Measurements from ENCODE around the gene ZFPM1.
"Not testable (repeated sequence)": the region's sequence is repeated elsewhere in the genome, so short reads cannot be mapped to it uniquely, and the experiment has no call there.

Gene ZFPM1

GRCh38 chr16:88514070-88514469 lies 61.0 kb downstream of the ZFPM1 start:
- Histone ChIP-seq H3K9ac (ENCODE audit: insufficient read length, low read depth) (no peak overlapping the region), H3K36me3 (ENCODE audit: insufficient read depth, insufficient read length, low read length) (peaks cover 8% of the 10 kb centered on the region), H3K4me1 (ENCODE audit: insufficient read depth, insufficient read length) (peaks cover 7% of the 10 kb centered on the region), H3K4me3 (ENCODE audit: insufficient read length, low read depth) (no peak overlapping the region), H3K9me3 (ENCODE audit: insufficient read depth, low read length) (no peaks in the 10 kb centered on the region), H3K27me3 (ENCODE audit: insufficient read depth, insufficient read length) (no peaks in the 10 kb centered on the region)
- TF ChIP-seq ZNF274 (IDR thresholded peaks at IDR 0.05; ENCODE audit: low read depth, low read length) = no peak
- TF ChIP-seq YY1 (IDR thresholded peaks at IDR 0.05; ENCODE audit: insufficient read depth, insufficient read length) = no peak
- no peak for TF ChIP-seq SUZ12 (IDR thresholded peaks at IDR 0.05; ENCODE audit: extremely low read depth, insufficient read depth, insufficient read length)
- DNase-seq (ENCODE audit: low read depth, low spot score) = no peak

- no peak for TF ChIP-seq ZNF274 (IDR thresholded peaks at IDR 0.05; ENCODE audit: low read depth, low read length)
- TF ChIP-seq YY1 (IDR thresholded peaks at IDR 0.05; ENCODE audit: insufficient read depth, insufficient read length) = no peak
- no peak for TF ChIP-seq SUZ12 (IDR thresholded peaks at IDR 0.05; ENCODE audit: extremely low read depth, insufficient read depth, insufficient read length)
- H3K4me1 ChIP-seq (ENCODE audit: insufficient read depth, insufficient read length) = peaks cover 7% of the 10 kb centered on the region
- H3K27me3 ChIP-seq (ENCODE audit: insufficient read depth, insufficient read length) = no peaks in the 10 kb centered on the region
- H3K4me3 ChIP-seq (ENCODE audit: insufficient read length, low read depth) = no peak overlapping the region
- H3K36me3 ChIP-seq (ENCODE audit: insufficient read depth, insufficient read length, low read length) = peaks cover 8% of the 10 kb centered on the region
- no peak for DNase-seq (ENCODE audit: low read depth, low spot score)
- H3K9me3 ChIP-seq (ENCODE audit: insufficient read depth, low read length) = no peaks in the 10 kb centered on the region
- no peak overlapping the region for H3K9ac ChIP-seq (ENCODE audit: insufficient read length, low read depth)
Measured at GRCh38 chr16:88514526-88515232, 61.6 kb downstream of the ZFPM1 start.

- H3K9ac ChIP-seq (ENCODE audit: insufficient read length, low read depth) = no peak overlapping the region
- H3K36me3 ChIP-seq (ENCODE audit: insufficient read depth, insufficient read length, low read length) = peaks cover 8% of the 10 kb centered on the region
- H3K9me3 ChIP-seq (ENCODE audit: insufficient read depth, low read length) = no peaks in the 10 kb centered on the region
- peaks cover 4% of the 10 kb centered on the region for H3K4me1 ChIP-seq (ENCODE audit: insufficient read depth, insufficient read length)
- no peak overlapping the region for H3K4me3 ChIP-seq (ENCODE audit: insufficient read length, low read depth)
- TF ChIP-seq ZNF274 (IDR thresholded peaks at IDR 0.05; ENCODE audit: low read depth, low read length) (no peak), YY1 (IDR thresholded peaks at IDR 0.05; ENCODE audit: insufficient read depth, insufficient read length) (no peak), SUZ12 (IDR thresholded peaks at IDR 0.05; ENCODE audit: extremely low read depth, insufficient read depth, insufficient read length) (no peak)
- no peaks in the 10 kb centered on the region for H3K27me3 ChIP-seq (ENCODE audit: insufficient read depth, insufficient read length)
- DNase-seq (ENCODE audit: low read depth, low spot score) = no peak
Measured at GRCh38 chr16:88515371-88515770, 62.3 kb downstream of the ZFPM1 start.

GRCh38 chr16:88515925-88516594 lies 63.0 kb downstream of the ZFPM1 start:
- Histone ChIP-seq H3K27me3 (ENCODE audit: insufficient read depth, insufficient read length) (no peaks in the 10 kb centered on the region), H3K9me3 (ENCODE audit: insufficient read depth, low read length) (no peaks in the 10 kb centered on the region), H3K36me3 (ENCODE audit: insufficient read depth, insufficient read length, low read length) (peaks cover 8% of the 10 kb centered on the region), H3K4me1 (ENCODE audit: insufficient read depth, insufficient read length) (peaks cover 5% of the 10 kb centered on the region), H3K9ac (ENCODE audit: insufficient read length, low read depth) (no peak overlapping the region), H3K4me3 (ENCODE audit: insufficient read length, low read depth) (no peak overlapping the region)
- no peak for DNase-seq (ENCODE audit: low read depth, low spot score)
- TF ChIP-seq YY1 (IDR thresholded peaks at IDR 0.05; ENCODE audit: insufficient read depth, insufficient read length) (no peak), SUZ12 (IDR thresholded peaks at IDR 0.05; ENCODE audit: extremely low read depth, insufficient read depth, insufficient read length) (no peak), ZNF274 (IDR thresholded peaks at IDR 0.05; ENCODE audit: low read depth, low read length) (no peak)

GRCh38 chr16:88516601-88517061 lies 63.6 kb downstream of the ZFPM1 start:
- no peak overlapping the region for H3K4me3 ChIP-seq (ENCODE audit: insufficient read length, low read depth)

GRCh38 chr16:88517208-88517774 lies 64.2 kb downstream of the ZFPM1 start:
- not testable (repeated sequence) for H3K9ac ChIP-seq (ENCODE audit: insufficient read length, low read depth); H3K27me3 ChIP-seq (ENCODE audit: insufficient read depth, insufficient read length); H3K36me3 ChIP-seq (ENCODE audit: insufficient read depth, insufficient read length, low read length); H3K9me3 ChIP-seq (ENCODE audit: insufficient read depth, low read length); DNase-seq (ENCODE audit: low read depth, low spot score); H3K4me1 ChIP-seq (ENCODE audit: insufficient read depth, insufficient read length); H3K4me3 ChIP-seq (ENCODE audit: insufficient read length, low read depth)

More at GRCh38 chr16:88516601-88517061, 63.6 kb downstream of the ZFPM1 start:
- no peak for DNase-seq (ENCODE audit: low read depth, low spot score)
- Histone ChIP-seq H3K9ac (ENCODE audit: insufficient read length, low read depth) (no peak overlapping the region), H3K4me1 (ENCODE audit: insufficient read depth, insufficient read length) (peaks cover 7% of the 10 kb centered on the region), H3K27me3 (ENCODE audit: insufficient read depth, insufficient read length) (no peaks in the 10 kb centered on the region), H3K9me3 (ENCODE audit: insufficient read depth, low read length) (no peaks in the 10 kb centered on the region), H3K36me3 (ENCODE audit: insufficient read depth, insufficient read length, low read length) (peaks cover 8% of the 10 kb centered on the region)
- TF ChIP-seq SUZ12 (IDR thresholded peaks at IDR 0.05; ENCODE audit: extremely low read depth, insufficient read depth, insufficient read length) = no peak
- TF ChIP-seq ZNF274 (IDR thresholded peaks at IDR 0.05; ENCODE audit: low read depth, low read length) = no peak
- TF ChIP-seq YY1 (IDR thresholded peaks at IDR 0.05; ENCODE audit: insufficient read depth, insufficient read length) = no peak

GRCh38 chr16:88518411-88519111 lies 65.5 kb downstream of the ZFPM1 start:
- H3K4me3 ChIP-seq (ENCODE audit: insufficient read length, low read depth); H3K4me1 ChIP-seq (ENCODE audit: insufficient read depth, insufficient read length); H3K27me3 ChIP-seq (ENCODE audit: insufficient read depth, insufficient read length); H3K9ac ChIP-seq (ENCODE audit: insufficient read length, low read depth); DNase-seq (ENCODE audit: low read depth, low spot score); H3K36me3 ChIP-seq (ENCODE audit: insufficient read depth, insufficient read length, low read length); H3K9me3 ChIP-seq (ENCODE audit: insufficient read depth, low read length): not testable (repeated sequence)
